CD14-positive monocyte (primary cell): ENCODE data around the gene SLC43A2. TPM values are rescaled to one million over a fixed set of nuclear protein-coding genes. Genes with fewer than 3 reads are reported as not detected.

Experiments
- DNase-seq, 3 donors: peaks; one replicate each; pipeline ENCODE4 v3.0.0-alpha.2; 2011 to 2022
- H2AFZ ChIP-seq: 2 replicates; pipeline ENCODE4 v1.6.0; 2012; ENCODE audit warnings: mild to moderate bottlenecking, low read depth, low read length, inconsistent platforms; ENCODE audit not compliant: insufficient read depth, poor library complexity, severe bottlenecking
- H3K27ac ChIP-seq, 2 donors: 1 replicate in 1 of 2; 2 replicates in 1 of 2; pipeline ENCODE4 v1.5.1; 2012 to 2013; ENCODE audit warnings: low read length in 2 of 2, control low read depth in 1 of 2, inconsistent platforms in 1 of 2, low read depth in 1 of 2, mild to moderate bottlenecking in 1 of 2
- H3K27me3 ChIP-seq, 2 donors: one replicate each; pipeline versions ENCODE4 v1.6.0 to v1.6.1; 2011 to 2013; ENCODE audit warnings: low read length in 2 of 2; ENCODE audit not compliant: control insufficient read depth in 2 of 2, insufficient read depth in 2 of 2
- H3K36me3 ChIP-seq, 2 donors: replicated peaks in 1 of 2; 1 replicate in 1 of 2; 2 replicates in 1 of 2; pipeline versions ENCODE4 v1.5.1 to v1.6.1; 2012 to 2013; ENCODE audit warnings: low read length in 2 of 2, control low read depth in 1 of 2, inconsistent platforms in 1 of 2, mild to moderate bottlenecking in 1 of 2; ENCODE audit not compliant: insufficient read depth in 2 of 2, control insufficient read depth in 1 of 2
- H3K4me1 ChIP-seq, 2 donors: 1 replicate in 1 of 2; 2 replicates in 1 of 2; pipeline versions ENCODE4 v1.5.1 to v1.6.1; 2012 to 2013; ENCODE audit warnings: low read length in 2 of 2, control low read depth in 1 of 2, inconsistent platforms in 1 of 2, mild to moderate bottlenecking in 1 of 2, moderate library complexity in 1 of 2; ENCODE audit not compliant: insufficient read depth in 2 of 2, control insufficient read depth in 1 of 2
- H3K4me2 ChIP-seq: replicated peaks from 2 replicates; pipeline ENCODE3; 2012; ENCODE audit warnings: low read length, moderate library complexity, mild to moderate bottlenecking; ENCODE audit not compliant: poor library complexity, severe bottlenecking; ENCODE audit errors: extremely low read depth
- H3K4me3 ChIP-seq, 3 experiments: fragments of 200-600 bp in 1 of 3; sonication (generic) in 1 of 3; replicated peaks in 1 of 3; 1 replicate in 2 of 3; 2 replicates in 1 of 3; pipeline ENCODE4 v1.5.1; 2011 to 2013; ENCODE audit warnings: low read length in 3 of 3, mild to moderate bottlenecking in 3 of 3, control low read depth in 2 of 3, low read depth in 2 of 3, inconsistent platforms in 1 of 3, moderate library complexity in 1 of 3
- H3K79me2 ChIP-seq: 2 replicates; pipeline ENCODE4 v1.6.0; 2012; ENCODE audit warnings: mild to moderate bottlenecking, control low read depth, inconsistent platforms, low read length, moderate library complexity; ENCODE audit not compliant: insufficient read depth
- H3K9ac ChIP-seq: 2 replicates; pipeline ENCODE4 v1.6.0; 2017; ENCODE audit warnings: low read length, mild to moderate bottlenecking; ENCODE audit not compliant: insufficient read depth, poor library complexity, severe bottlenecking
- H3K9me3 ChIP-seq, 2 donors: replicated peaks in 1 of 2; 1 replicate in 1 of 2; 2 replicates in 1 of 2; pipeline versions ENCODE4 v1.5.1 to v1.6.1; 2012 to 2013; ENCODE audit warnings: low read length in 2 of 2, control low read depth in 1 of 2; ENCODE audit not compliant: control insufficient read depth in 1 of 2, insufficient read depth in 1 of 2
- H4K20me1 ChIP-seq: 2 replicates; pipeline ENCODE4 v1.6.0; 2012; ENCODE audit warnings: mild to moderate bottlenecking, low read length, control low read depth, moderate library complexity; ENCODE audit not compliant: insufficient read depth
- H3K27ac Mint-ChIP-seq, 7 donors: one replicate each; pipeline ENCODE4 v1.8.0; 2020; ENCODE audit warnings: mild to moderate bottlenecking in 7 of 7, mixed read lengths in 7 of 7, moderate library complexity in 6 of 7, inconsistent platforms in 2 of 7
- H3K27me3 Mint-ChIP-seq, 3 donors: one replicate each; pipeline ENCODE4 v1.8.0; 2021 to 2022; ENCODE audit warnings: low read depth in 3 of 3, mild to moderate bottlenecking in 3 of 3, mixed read lengths in 3 of 3, moderate library complexity in 3 of 3, inconsistent platforms in 1 of 3
- H3K36me3 Mint-ChIP-seq, 2 donors: one replicate each; pipeline ENCODE4 v1.8.0; 2020; ENCODE audit warnings: mixed read lengths in 2 of 2, inconsistent platforms in 1 of 2, mild to moderate bottlenecking in 1 of 2
- H3K4me1 Mint-ChIP-seq: one replicate; pipeline ENCODE4 v1.8.0; 2020; ENCODE audit warnings: mild to moderate bottlenecking, mixed read lengths
- H3K4me3 Mint-ChIP-seq, 2 donors: one replicate each; pipeline ENCODE4 v1.8.0; 2020; ENCODE audit warnings: mild to moderate bottlenecking in 2 of 2, mixed read lengths in 2 of 2, moderate library complexity in 1 of 2
- H3K9me3 Mint-ChIP-seq, 7 donors: one replicate each; pipeline ENCODE4 v1.8.0; 2020 to 2022; ENCODE audit warnings: mixed read lengths in 7 of 7, mild to moderate bottlenecking in 6 of 7, moderate library complexity in 6 of 7, inconsistent platforms in 2 of 7
- CTCF ChIP-seq: fragments of 200-600 bp; IDR thresholded peaks from one replicate; pipeline ENCODE4 v1.8.0; 2022; ENCODE audit warnings: antibody characterized with exemption, mild to moderate bottlenecking
- WGBS: methylation state at CpG from one replicate; pipeline ENCODE4 v1.1.5; 2013; ENCODE audit warnings: missing lambda C conversion rate; ENCODE audit not compliant: insufficient coverage; 5-methylcytosine and 5-hydroxymethylcytosine counted together
- intact Hi-C, 2 donors: fragments of 100-400 bp; cut with micrococcal nuclease; formaldehyde crosslinking; loops; one replicate each; pipeline versions ENCODE4 v1.15.0 to v1.15.1; 2023
- polyA plus RNA-seq, 3 donors: library from polyadenylated mRNA; depleted of rRNA in 1 of 3; unstranded in 2 of 3; stranded (reverse) in 1 of 3; fragments of 300-500 nt in 2 of 3; fragments of >200 nt in 1 of 3; fragmentation: Illumina TruSeq in 2 of 3; gene quantifications; 1 replicate in 2 of 3; 2 replicates in 1 of 3; pipeline ENCODE4 v1.2.3, GENCODE V29; 2012 to 2021

The SLC43A2 gene
- polyA plus RNA-seq, 3 donors = 115 to 151 (median 117) TPM

DNA sequence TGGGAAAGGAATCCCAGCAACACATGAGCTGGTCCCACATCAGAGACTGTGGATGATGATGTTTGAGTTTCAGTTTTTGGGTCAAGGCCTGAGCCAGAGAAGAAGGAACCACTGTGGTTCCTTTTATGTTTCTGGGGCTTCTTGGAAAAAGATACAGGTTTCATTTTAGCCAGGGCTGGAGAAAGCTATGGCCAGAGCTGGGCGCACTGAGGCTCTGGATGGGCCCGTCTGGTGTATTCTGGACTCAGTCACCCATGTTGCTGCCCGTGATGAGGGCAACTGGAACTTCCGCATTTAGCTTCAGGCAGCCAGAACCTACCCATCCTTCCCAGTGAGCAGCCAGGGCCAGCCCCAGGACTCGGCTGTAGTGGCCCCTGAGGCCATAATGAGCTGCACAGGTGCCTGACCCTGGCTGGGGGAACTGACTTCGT, 51.0 kb downstream of the SLC43A2 start:
- Histone ChIP-seq H3K9ac (peak overlapping the region; percentile 75), H3K27ac (peak overlapping the region; percentile 94 to 99), H3K4me1 (peaks cover 74 to 83% of the 10 kb centered on the region in 2 donors), H3K9me3 (no peaks in the 10 kb centered on the region), H3K79me2 (no peaks in the 10 kb centered on the region), H3K27me3 (no peaks in the 10 kb centered on the region), H3K36me3 (peaks cover 27 to 47% of the 10 kb centered on the region in 2 donors), H3K4me2 (peak overlapping the region; percentile 47), H4K20me1 (peaks cover 6% of the 10 kb centered on the region), H3K4me3 (peak overlapping the region in 1 of 3 experiments; percentile 20), H2AFZ (no peak overlapping the region)
- Mint-ChIP-seq H3K4me1 (peaks cover 67% of the 10 kb centered on the region), H3K27me3 (peaks cover 0 to 6% (median 0%) of the 10 kb centered on the region in 3 donors), H3K4me3 (peak overlapping the region; percentile 61 to 68), H3K27ac (peak overlapping the region; percentile 99 to 100 (median 99)), H3K9me3 (peaks cover 0 to 5% (median 0%) of the 10 kb centered on the region in 7 donors), H3K36me3 (peaks cover 44 to 71% of the 10 kb centered on the region in 2 donors)
- peak; percentile 83 to 92 (median 89) for DNase-seq
- intact Hi-C loops = loop anchor here in 1 of 2 donors (1.0 to 2.0 kb wide), 2 partner anchors 10 to 31 kb away; no protein-coding TSS in a partner anchor
- no peak for TF ChIP-seq CTCF
- WGBS = 0% methylated on average over 6 of the region's 6 CpGs

DNA sequence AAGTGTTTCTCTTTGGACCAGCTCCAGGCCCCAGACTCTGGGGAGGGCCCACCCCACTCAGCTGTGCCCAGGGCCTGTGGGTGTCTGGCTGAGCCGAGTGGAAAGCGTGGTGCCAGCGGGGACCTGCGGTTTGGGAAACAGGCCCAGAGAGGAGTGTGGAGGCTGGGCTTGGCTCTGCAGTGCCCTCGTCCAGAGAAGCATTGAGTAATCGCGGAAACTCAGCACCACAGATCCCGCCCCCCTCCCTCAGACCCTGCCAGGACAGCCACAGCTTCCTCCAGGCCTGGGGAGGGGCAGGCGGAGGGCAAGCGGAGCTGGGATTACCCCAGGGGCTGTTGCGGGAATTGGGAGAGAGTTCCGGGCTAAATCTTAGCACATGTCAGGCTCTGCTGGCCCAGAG, 51.5 kb downstream of the SLC43A2 start:
- Histone ChIP-seq H3K9me3 (no peaks in the 10 kb centered on the region), H3K79me2 (no peaks in the 10 kb centered on the region), H3K27ac (peak overlapping the region; percentile 94 to 99), H3K4me3 (peak overlapping the region in 1 of 3 experiments; percentile 20), H3K4me2 (peak overlapping the region; percentile 47), H3K9ac (peak overlapping the region; percentile 75), H4K20me1 (peaks cover 6% of the 10 kb centered on the region), H3K36me3 (peaks cover 23 to 43% of the 10 kb centered on the region in 2 donors), H2AFZ (no peak overlapping the region), H3K4me1 (peaks cover 73 to 83% of the 10 kb centered on the region in 2 donors), H3K27me3 (no peaks in the 10 kb centered on the region)
- peak; percentile 96 to 99 (median 98) for DNase-seq
- H3K36me3 Mint-ChIP-seq = peaks cover 40 to 68% of the 10 kb centered on the region in 2 donors
- peak overlapping the region; percentile 99 to 100 (median 99) for H3K27ac Mint-ChIP-seq
- TF ChIP-seq CTCF = no peak
- H3K4me3 Mint-ChIP-seq = peak overlapping the region; percentile 61 to 68
- H3K4me1 Mint-ChIP-seq = peaks cover 66% of the 10 kb centered on the region
- H3K9me3 Mint-ChIP-seq = peaks cover 0 to 5% (median 0%) of the 10 kb centered on the region in 7 donors
- 0% methylated on average over 2 of the region's 12 CpGs for WGBS
- H3K27me3 Mint-ChIP-seq = peaks cover 0 to 6% (median 0%) of the 10 kb centered on the region in 3 donors
- intact Hi-C loops = loop anchor here in 1 of 2 donors (1.0 to 2.0 kb wide), 2 partner anchors 10 to 32 kb away; no protein-coding TSS in a partner anchor
